ENCODE data around the gene ICE2.

Gene ICE2

DNA sequence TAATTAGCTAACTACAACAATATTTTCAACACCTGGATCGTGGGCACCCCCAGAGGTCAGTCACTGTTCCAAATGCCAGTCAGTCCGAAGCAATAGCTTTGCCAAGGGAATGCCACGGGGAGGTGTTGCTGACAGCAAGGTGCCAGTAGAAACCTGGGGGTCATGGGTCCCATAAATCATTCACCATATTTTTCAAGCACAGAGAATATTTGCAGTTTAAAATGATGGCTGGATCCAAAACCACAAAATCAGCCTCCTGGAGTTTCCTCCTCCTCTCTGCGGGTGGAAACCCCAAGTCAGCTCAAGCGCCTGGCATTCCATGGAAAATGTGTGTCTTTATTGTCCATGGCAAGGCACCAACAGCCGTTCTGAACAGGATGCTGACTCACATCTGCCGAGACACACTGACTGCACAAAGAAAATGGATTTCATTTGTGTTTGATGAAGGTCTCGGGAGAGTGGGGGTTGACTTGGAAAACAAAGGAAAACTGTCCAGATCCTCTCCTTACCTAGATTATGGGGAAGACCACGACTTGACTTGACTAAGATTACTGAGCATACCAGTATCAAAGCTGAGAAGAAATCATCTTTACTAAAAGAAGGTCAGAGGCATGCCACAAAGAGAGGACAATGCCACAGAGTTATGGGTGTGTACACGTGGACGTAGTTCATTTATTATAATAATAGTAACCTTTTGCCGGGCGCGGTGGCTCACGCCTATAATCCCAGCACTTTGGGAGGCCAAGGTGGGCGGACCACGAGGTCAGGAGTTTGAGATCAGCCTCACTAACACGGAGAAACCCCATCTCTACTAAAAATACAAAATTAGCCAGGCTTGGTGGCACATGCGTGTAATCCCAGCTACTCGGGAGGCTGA is 107.5 kb downstream of the ICE2 start:
- in situ Hi-C loops (cut with HindIII; ENCODE audit: low pct_unique_long_range_greater_than_20kb, low sequenced_read_pairs): no loop called here
- DNase-seq (ENCODE audit: low read depth in 1 of 2, low spot score in 1 of 2): peak in 1 of 2 experiments; percentile 74
- TF ChIP-seq JUND (IDR thresholded peaks at IDR 0.05; ENCODE audit: low read depth): no peak

DNA sequence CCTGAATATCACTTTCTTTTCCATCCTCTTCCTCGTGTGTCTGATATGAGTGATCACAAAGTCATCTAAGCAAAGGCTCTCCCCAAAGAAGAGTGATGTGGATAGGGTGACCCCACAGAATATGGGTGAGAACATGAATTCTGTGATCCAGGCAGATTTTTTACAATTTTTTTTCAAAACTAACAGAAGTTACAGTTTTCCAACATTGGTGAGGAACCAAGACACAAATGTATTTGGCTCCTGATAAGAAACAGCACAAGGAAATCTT is 108.1 kb downstream of the ICE2 start:
- in situ Hi-C loops (cut with HindIII; ENCODE audit: low pct_unique_long_range_greater_than_20kb, low sequenced_read_pairs): no loop called here
- no peak for DNase-seq (ENCODE audit: low read depth in 1 of 2, low spot score in 1 of 2)
- no peak for TF ChIP-seq JUND (IDR thresholded peaks at IDR 0.05; ENCODE audit: low read depth)

DNA sequence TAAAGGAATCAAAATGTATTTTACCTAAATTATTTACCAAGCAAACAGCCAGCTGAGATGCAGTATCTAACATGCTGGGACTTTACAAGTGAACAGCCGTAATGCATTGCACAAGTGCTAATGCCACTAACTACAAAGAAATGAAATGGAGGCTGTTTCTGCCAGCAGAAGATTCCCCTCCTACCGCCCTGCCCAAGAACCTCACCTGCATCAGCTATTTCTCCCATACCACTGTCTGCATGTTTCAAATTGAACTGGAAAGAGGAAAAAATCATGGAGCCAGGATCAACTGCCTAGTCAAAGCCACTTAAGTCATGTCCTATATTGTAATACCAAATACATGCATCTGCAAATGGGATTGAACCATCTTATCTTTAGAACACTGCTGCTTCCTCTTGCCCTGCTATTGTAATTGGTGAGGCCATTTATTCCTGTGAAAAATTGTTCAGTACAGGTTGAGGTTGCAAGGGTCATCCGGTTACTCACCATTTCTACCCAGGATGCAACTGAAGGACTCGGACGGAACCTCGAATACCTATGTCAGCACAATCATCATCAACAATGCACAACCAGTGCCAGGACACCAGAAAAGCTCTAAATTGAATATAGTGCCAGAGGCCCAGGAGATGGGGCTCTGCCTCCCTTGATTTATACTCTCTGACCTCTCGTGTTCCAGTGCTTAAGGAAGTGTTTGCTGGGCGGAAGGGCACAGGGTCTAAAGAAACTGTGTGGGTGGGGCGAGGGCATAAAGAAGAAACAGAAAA is 108.7 kb downstream of the ICE2 start:
- no peak for TF ChIP-seq JUND (IDR thresholded peaks at IDR 0.05; ENCODE audit: low read depth)
- in situ Hi-C loops (cut with HindIII; ENCODE audit: low pct_unique_long_range_greater_than_20kb, low sequenced_read_pairs): no loop called here
- no peak for DNase-seq (ENCODE audit: low read depth in 1 of 2, low spot score in 1 of 2)

DNA sequence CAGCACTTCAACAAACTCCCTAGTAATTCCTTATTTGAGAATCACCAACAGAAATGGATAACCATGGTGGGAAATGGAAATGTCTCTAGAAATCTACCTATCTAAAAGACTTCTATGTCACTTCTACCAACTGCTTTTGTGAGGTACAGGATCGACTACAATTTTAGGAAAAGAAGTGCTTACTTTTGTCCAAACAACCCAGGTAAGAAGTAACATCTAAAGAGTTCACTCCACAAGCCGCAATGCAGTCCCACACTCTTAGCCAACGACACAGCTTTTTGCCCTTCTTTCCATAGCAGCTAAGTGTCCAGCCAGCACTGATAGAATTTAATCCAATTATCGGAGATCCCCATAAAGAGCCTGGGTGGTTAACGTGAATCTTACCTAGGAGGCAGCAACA is 109.2 kb downstream of the ICE2 start:
- no peak for DNase-seq (ENCODE audit: low read depth in 1 of 2, low spot score in 1 of 2)
- in situ Hi-C loops (cut with HindIII; ENCODE audit: low pct_unique_long_range_greater_than_20kb, low sequenced_read_pairs): no loop called here

More for the DNA sequence above, 109.2 kb downstream of the ICE2 start:
- no peak for TF ChIP-seq JUND (IDR thresholded peaks at IDR 0.05; ENCODE audit: low read depth)
